IMR-90 (cell line): ENCODE measurements around the gene FAM111A. TPM values are rescaled to one million over a fixed set of nuclear protein-coding genes. Genes with fewer than 3 reads are reported as not detected.

Experiments
- ATAC-seq: fragments of 200-7000 bp; cut with Tn5 transposase; 2 replicates; pipeline ENCODE4 v1.9.1; 2020; ENCODE audit warnings: low read depth, mild to moderate bottlenecking, moderate library complexity
- BruUV-seq: library from RNA; stranded (reverse); fragments of 400-500 nt; replicated peaks from 2 replicates; lab custom pipeline; 2021; lab: Mats Ljungman, UMichigan
- CTCF ChIA-PET: fragments of 300-600 bp; formaldehyde crosslinking; extraction: SDS; loops from one replicate; lab custom pipeline; 2021; ENCODE audit warnings: antibody characterized with exemption; lab: Yijun Ruan, JAX
- POLR2A ChIA-PET: fragments of 300-600 bp; sonication (Branson Sonifier 250); formaldehyde crosslinking; loops from one replicate; lab custom pipeline; 2022; ENCODE audit warnings: antibody characterized with exemption; ENCODE audit not compliant: unreplicated experiment; lab: Charles Lee
- DNase-seq: peaks from one replicate; pipeline ENCODE4 v3.0.0; 2013
- H2AFZ ChIP-seq: replicated peaks from 2 replicates; pipeline ENCODE3; 2013; ENCODE audit warnings: low read length, mild to moderate bottlenecking; ENCODE audit not compliant: poor library complexity
- H2AK5ac ChIP-seq: 2 replicates; pipeline ENCODE4 v1.6.1; 2013; ENCODE audit warnings: low read depth, low read length, inconsistent platforms
- H2AK9ac ChIP-seq: replicated peaks from 2 replicates; pipeline ENCODE3; 2013; ENCODE audit warnings: mild to moderate bottlenecking, low read depth, low read length, moderate library complexity; ENCODE audit not compliant: poor library complexity
- H2BK120ac ChIP-seq: 2 replicates; pipeline ENCODE4 v1.6.1; 2013; ENCODE audit warnings: low read depth, low read length, inconsistent platforms
- H2BK15ac ChIP-seq: 3 replicates; pipeline ENCODE4 v1.6.1; 2013; ENCODE audit warnings: low read depth, low read length, inconsistent platforms
- H2BK20ac ChIP-seq: 2 replicates; pipeline ENCODE4 v1.6.1; 2013; ENCODE audit warnings: low read depth, mild to moderate bottlenecking, inconsistent platforms, low read length, moderate library complexity
- H2BK5ac ChIP-seq: 2 replicates; pipeline ENCODE4 v1.6.1; 2013; ENCODE audit warnings: mild to moderate bottlenecking, low read depth, low read length, inconsistent platforms; ENCODE audit not compliant: poor library complexity, severe bottlenecking
- H3K14ac ChIP-seq: replicated peaks from 2 replicates; pipeline ENCODE4 v1.6.1; 2013; ENCODE audit warnings: low read depth, low read length, inconsistent platforms
- H3K18ac ChIP-seq: 2 replicates; pipeline ENCODE4 v1.6.1; 2013; ENCODE audit warnings: low read depth, low read length, control low read depth
- H3K23ac ChIP-seq: 2 replicates; pipeline ENCODE4 v1.6.1; 2013; ENCODE audit warnings: low read depth, low read length, inconsistent platforms
- H3K27ac ChIP-seq: 2 replicates; pipeline ENCODE4 v1.5.1; 2013; ENCODE audit warnings: mild to moderate bottlenecking, control low read depth, low read length; ENCODE audit not compliant: insufficient read depth
- H3K27me3 ChIP-seq: 2 replicates; pipeline ENCODE4 v1.6.1; 2013; ENCODE audit warnings: low read length; ENCODE audit not compliant: control insufficient read depth, insufficient read depth
- H3K36me3 ChIP-seq: 2 replicates; pipeline ENCODE4 v1.6.1; 2013; ENCODE audit warnings: low read length, mixed read lengths; ENCODE audit not compliant: control insufficient read depth, insufficient read depth
- H3K4ac ChIP-seq: 2 replicates; pipeline ENCODE4 v1.6.1; 2013; ENCODE audit warnings: low read depth, low read length, inconsistent platforms
- H3K4me1 ChIP-seq: 2 replicates; pipeline ENCODE4 v1.6.1; 2013; ENCODE audit warnings: low read length, mixed read lengths; ENCODE audit not compliant: control insufficient read depth, insufficient read depth
- H3K4me2 ChIP-seq: 2 replicates; pipeline ENCODE4 v1.6.1; 2013; ENCODE audit warnings: low read depth, mild to moderate bottlenecking, control low read depth, low read length, moderate library complexity
- H3K4me3 ChIP-seq: 2 replicates; pipeline ENCODE4 v1.5.1; 2013; ENCODE audit warnings: low read depth, mild to moderate bottlenecking, control low read depth, low read length, moderate library complexity; ENCODE audit not compliant: insufficient read depth
- H3K56ac ChIP-seq: 2 replicates; pipeline ENCODE4 v1.6.1; 2013; ENCODE audit warnings: low read length, inconsistent platforms; ENCODE audit not compliant: insufficient read depth; ENCODE audit errors: extremely low read depth
- H3K79me1 ChIP-seq, 2 experiments: 2 replicates each; pipeline ENCODE4 v1.6.1; 2013; ENCODE audit warnings: low read length in 2 of 2, inconsistent platforms in 1 of 2, low read depth in 1 of 2
- H3K9ac ChIP-seq: 2 replicates; pipeline ENCODE4 v1.6.1; 2013; ENCODE audit warnings: low read depth, low read length, control low read depth
- H3K9me1 ChIP-seq: 2 replicates; pipeline ENCODE4 v1.6.1; 2013; ENCODE audit warnings: low read length, inconsistent platforms; ENCODE audit not compliant: insufficient read depth
- H3K9me3 ChIP-seq: 2 replicates; pipeline ENCODE4 v1.6.1; 2013; ENCODE audit warnings: low read length; ENCODE audit not compliant: control insufficient read depth, insufficient read depth
- H4K20me1 ChIP-seq: 2 replicates; pipeline ENCODE4 v1.6.1; 2013; ENCODE audit warnings: low read length, inconsistent platforms; ENCODE audit not compliant: insufficient read depth
- H4K5ac ChIP-seq: 2 replicates; pipeline ENCODE4 v1.6.1; 2013; ENCODE audit warnings: mild to moderate bottlenecking, low read depth, low read length, control low read depth
- H4K8ac ChIP-seq, 2 experiments: 2 replicates each; pipeline ENCODE4 v1.6.1; 2013; ENCODE audit warnings: low read depth in 2 of 2, low read length in 2 of 2, control low read depth in 1 of 2, inconsistent platforms in 1 of 2
- H4K91ac ChIP-seq: 2 replicates; pipeline ENCODE4 v1.6.1; 2013; ENCODE audit warnings: low read depth, low read length, inconsistent platforms; ENCODE audit not compliant: insufficient read depth
- CEBPB ChIP-seq: IDR thresholded peaks from 2 replicates; pipeline ENCODE4 v1.6.1; 2012; ENCODE audit warnings: low read depth, low read length, improper control_type of control experiment
- CHD1 ChIP-seq: IDR thresholded peaks from 2 replicates; pipeline ENCODE4 v1.6.1; 2012; ENCODE audit warnings: low read depth, low read length, improper control_type of control experiment
- FOS ChIP-seq: fragments of 150-350 bp; IDR thresholded peaks from 2 replicates; pipeline ENCODE4 v1.6.1; 2016; ENCODE audit warnings: low read depth, low read length
- MAFK ChIP-seq: IDR thresholded peaks from 2 replicates; pipeline ENCODE4 v1.6.1; 2012; ENCODE audit warnings: low read depth, low read length, improper control_type of control experiment
- USF2 ChIP-seq: fragments of 150-350 bp; IDR thresholded peaks from 2 replicates; pipeline ENCODE4 v1.6.1; 2017; ENCODE audit warnings: mild to moderate bottlenecking, antibody characterized with exemption, low read length, low read depth
- WGBS, 2 experiments: methylation state at CpG; one replicate each; pipeline versions ENCODE4 v1.1.5 to v1.1.7; 2013; ENCODE audit warnings: missing lambda C conversion rate in 2 of 2; ENCODE audit not compliant: insufficient read length in 1 of 2; ENCODE audit errors: extremely low coverage in 2 of 2; 5-methylcytosine and 5-hydroxymethylcytosine counted together
- dilution Hi-C: fragments of 300-500 bp; cut with HindIII; formaldehyde crosslinking; loops from one replicate; pipeline ENCODE4 v1.14.3; 2018; ENCODE audit warnings: low sequenced_read_pairs; ENCODE audit not compliant: unreplicated experiment
- in situ Hi-C: fragments of 300-500 bp; cut with MboI; formaldehyde crosslinking; loops from 3 replicates; pipeline ENCODE4 v1.14.3; 2019; ENCODE audit warnings: low sequenced_read_pairs, inconsistent platforms, mixed read lengths
- intact Hi-C: fragments of 100-400 bp; cut with micrococcal nuclease; formaldehyde crosslinking; loops from 2 replicates; pipeline ENCODE4 v1.10.0; 2022
- polyA plus RNA-seq, 3 experiments: library from polyadenylated mRNA; depleted of rRNA; stranded (reverse); fragments of >200 nt; gene quantifications; 2 replicates each; pipeline ENCODE4 v1.2.3, GENCODE V29; 2012; ENCODE audit warnings: low replicate concordance in 1 of 3
- total RNA-seq: library from RNA; depleted of rRNA; stranded (reverse); fragments of >200 nt; gene quantifications from 2 replicates; pipeline ENCODE4 v1.2.3, GENCODE V29; 2012

The FAM111A gene
- total and polyA plus RNA-seq, 2 of the 4 experiments (the other 2 are of a cell fraction), result 19.9 to 36.4 TPM

- no peak for TF ChIP-seq USF2
- no peak for TF ChIP-seq FOS
- no peak for TF ChIP-seq MAFK
Observed at GRCh38 chr11:59144579-59145345, 2.1 kb downstream of the FAM111A start (continued).

- Histone ChIP-seq H3K18ac (no peak overlapping the region), H2AK5ac (no peak overlapping the region), H2BK5ac (peak overlapping the region; percentile 10), H3K56ac (0 out of 2 replicates have a peak overlapping the region, but pooled peaks have one; percentile 33), H3K9me3 (no peaks in the 10 kb centered on the region), H3K23ac (no peak overlapping the region), H4K91ac (no peak overlapping the region), H3K79me1 (peaks cover 9 to 23% of the 10 kb centered on the region in 2 experiments), H3K4ac (no peak overlapping the region), H2BK120ac (no peak overlapping the region), H4K5ac (no peak overlapping the region), H2AFZ (no peak overlapping the region), H3K27me3 (no peaks in the 10 kb centered on the region), H3K9ac (peak overlapping the region; percentile 51; the same call in 1 of the 2 replicates), H3K9me1 (peaks cover 4% of the 10 kb centered on the region; the same call in 1 of the 2 replicates), H3K27ac (no peak overlapping the region), H3K4me1 (peaks cover 6% of the 10 kb centered on the region), H3K14ac (no peak overlapping the region), H4K8ac (0 out of 4 replicates have a peak overlapping the region, but pooled peaks of 1 of the 2 experiments have one; percentile 58), H3K36me3 (no peaks in the 10 kb centered on the region), H2AK9ac (no peak overlapping the region), H2BK20ac (no peak overlapping the region), H4K20me1 (no peaks in the 10 kb centered on the region), H3K4me3 (peak overlapping the region; percentile 48; the same call in 1 of the 2 replicates), H3K4me2 (peak overlapping the region; percentile 79), H2BK15ac (no peak overlapping the region)
- dilution Hi-C loops (no loop called here), in situ Hi-C loops (no loop called here), intact Hi-C loops (no loop called here)
- BruUV-seq, result no TSS peak
- no peak for ATAC-seq
- ChIA-PET CTCF (interaction anchor here (0.6 to 2.7 kb wide), 3 partner anchors 10 to 85 kb away, joined by 3 to 10 read pairs (median 3); no protein-coding TSS in a partner anchor), POLR2A (no interaction called here)
- DNase-seq, result peak; percentile 64
- TF ChIP-seq MAFK, result no peak
- no peak for TF ChIP-seq CHD1
- TF ChIP-seq CEBPB, result peak; percentile 98
- WGBS, 2 experiments, result no CpG with 5 or more reads among the region's 4 CpGs
Observed at GRCh38 chr11:59145534-59145933, 2.9 kb downstream of the FAM111A start.
